ENCODE results near the gene EFHC2.

Gene EFHC2

GRCh38 chrX:44156726-44157125, 186.7 kb downstream of the EFHC2 start:
- in situ Hi-C loops (cut with MboI; ENCODE audit: low sequenced_read_pairs, unreplicated experiment): no loop called here
- no peak for DNase-seq (ENCODE audit: low spot score)
- TF ChIP-seq CTCF (IDR thresholded peaks at IDR 0.05; ENCODE audit: borderline replicate concordance, control extremely low read depth, extremely low read depth, insufficient read depth, missing control alignments): no peak

GRCh38 chrX:44155126-44155525, 188.3 kb downstream of the EFHC2 start:
- DNase-seq (ENCODE audit: low spot score): no peak
- in situ Hi-C loops (cut with MboI; ENCODE audit: low sequenced_read_pairs, unreplicated experiment): no loop called here
- TF ChIP-seq CTCF (IDR thresholded peaks at IDR 0.05; ENCODE audit: borderline replicate concordance, control extremely low read depth, extremely low read depth, insufficient read depth, missing control alignments): no peak

- no peak for DNase-seq (ENCODE audit: low spot score)
- in situ Hi-C loops (cut with MboI; ENCODE audit: low sequenced_read_pairs, unreplicated experiment): no loop called here
- no peak for TF ChIP-seq CTCF (IDR thresholded peaks at IDR 0.05; ENCODE audit: borderline replicate concordance, control extremely low read depth, extremely low read depth, insufficient read depth, missing control alignments)
Observed at GRCh38 chrX:44152852-44153251, 190.6 kb downstream of the EFHC2 start.

DNA sequence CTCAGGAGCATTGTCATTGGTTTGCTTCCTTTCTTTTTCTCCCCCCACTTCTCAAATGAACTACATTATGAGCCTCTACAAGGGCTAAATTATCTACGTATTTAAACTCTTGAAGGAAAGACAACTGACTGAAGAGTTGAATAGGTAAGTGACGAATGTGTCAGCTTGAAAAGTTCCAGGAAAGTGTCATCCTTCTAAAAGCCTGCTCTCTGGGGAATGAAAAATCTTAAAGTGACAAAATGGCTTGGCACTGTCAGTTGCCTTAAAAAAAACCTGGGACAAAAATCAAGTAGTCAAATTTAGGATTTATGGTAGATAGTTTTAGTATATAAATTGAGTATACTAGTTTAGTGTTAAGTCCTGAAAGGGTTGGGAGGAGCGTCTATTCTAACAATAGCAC, 196.3 kb downstream of the EFHC2 start:
- no peak for DNase-seq (ENCODE audit: low spot score)
- in situ Hi-C loops (cut with MboI; ENCODE audit: low sequenced_read_pairs, unreplicated experiment): no loop called here
- TF ChIP-seq CTCF (IDR thresholded peaks at IDR 0.05; ENCODE audit: borderline replicate concordance, control extremely low read depth, extremely low read depth, insufficient read depth, missing control alignments): no peak

DNA sequence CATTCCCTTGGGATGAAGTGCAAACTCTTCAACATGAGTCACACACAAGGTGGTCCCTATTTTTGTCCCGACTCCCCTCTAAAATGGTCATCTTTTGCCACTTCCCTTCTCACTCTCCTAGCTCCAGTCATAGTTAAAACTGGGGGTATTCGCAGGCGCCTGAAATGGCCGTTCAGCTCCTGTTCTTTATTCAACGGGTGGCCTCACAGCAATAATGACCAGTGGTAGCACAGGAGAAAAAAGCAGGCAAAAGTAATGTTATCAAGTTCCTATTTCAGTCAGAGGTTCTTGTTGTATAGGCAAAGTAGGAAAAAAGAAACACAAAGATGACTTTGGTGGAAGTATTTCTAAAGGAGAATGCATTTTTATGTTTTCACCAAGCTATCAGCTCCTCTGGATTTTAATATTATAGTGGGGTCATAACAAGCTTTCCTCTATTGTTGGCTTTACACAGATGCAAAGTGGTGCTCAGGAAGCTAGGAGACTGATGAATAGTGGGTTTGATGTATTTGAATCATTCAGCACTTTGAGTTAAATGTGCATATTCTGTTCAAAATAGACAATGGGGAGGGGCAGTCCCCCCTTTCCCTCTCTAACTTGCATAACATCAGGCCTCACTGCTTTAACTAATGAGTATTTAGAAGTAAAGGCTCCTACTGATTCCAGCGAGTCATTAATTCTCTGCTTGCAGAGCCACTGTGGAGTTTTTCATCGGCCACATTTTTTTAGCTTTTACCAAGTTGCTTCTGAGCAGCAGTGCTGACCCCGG, 199.1 kb downstream of the EFHC2 start:
- in situ Hi-C loops (cut with MboI; ENCODE audit: low sequenced_read_pairs, unreplicated experiment): no loop called here
- no peak for DNase-seq (ENCODE audit: low spot score)
- TF ChIP-seq CTCF (IDR thresholded peaks at IDR 0.05; ENCODE audit: borderline replicate concordance, control extremely low read depth, extremely low read depth, insufficient read depth, missing control alignments): no peak

DNA sequence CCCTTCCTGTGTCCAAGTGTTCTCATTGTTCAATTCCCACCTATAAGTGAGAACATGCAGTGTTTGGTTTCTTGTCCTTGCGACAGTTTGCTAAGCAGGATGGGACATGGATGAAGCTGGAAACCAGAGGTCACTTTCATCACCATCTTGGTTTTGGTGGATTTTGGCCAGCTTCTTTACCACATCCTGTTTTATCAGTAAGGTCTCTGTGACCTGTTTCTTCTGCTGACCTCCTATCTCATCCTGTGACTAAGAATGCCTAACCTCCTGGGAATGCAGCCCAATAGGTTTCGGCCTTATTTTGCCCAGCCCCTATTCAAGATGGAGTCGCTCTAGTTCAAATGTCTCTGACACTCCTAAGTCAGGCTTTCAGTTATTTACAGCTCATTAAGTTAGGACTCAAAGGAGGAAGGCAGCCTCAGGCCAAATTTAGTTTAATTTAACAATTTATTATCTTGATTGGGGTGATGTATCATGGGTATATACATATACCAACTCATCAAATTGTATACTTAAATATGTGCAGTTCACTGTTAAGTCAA, 200.3 kb downstream of the EFHC2 start:
- in situ Hi-C loops (cut with MboI; ENCODE audit: low sequenced_read_pairs, unreplicated experiment): no loop called here
- no peak for DNase-seq (ENCODE audit: low spot score)

More for the DNA sequence above, 200.3 kb downstream of the EFHC2 start:
- TF ChIP-seq CTCF (IDR thresholded peaks at IDR 0.05; ENCODE audit: borderline replicate concordance, control extremely low read depth, extremely low read depth, insufficient read depth, missing control alignments): no peak

All from GM13976 (cell line).